Fibroblast of the aortic adventitia (primary cell): ENCODE results near the gene GALNT9. TPM values are rescaled to one million over a fixed set of nuclear protein-coding genes. Genes with fewer than 3 reads are reported as not detected.

Experiments used
- DNase-seq: peaks from one replicate; pipeline ENCODE4 v3.0.0-alpha.2; 2010; ENCODE audit warnings: low read depth
- H3K4me3 ChIP-seq: 2 replicates; pipeline ENCODE4 v1.5.1; 2011; ENCODE audit warnings: low read depth, mild to moderate bottlenecking, control low read depth, low read length, moderate library complexity
- total RNA-seq: library from RNA; depleted of rRNA; stranded (reverse); fragments of >200 nt; gene quantifications from 2 replicates; pipeline ENCODE4 v1.2.3, GENCODE V29; 2012; ENCODE audit warnings: low replicate concordance
- TF ChIP-seq, protein P1 (sequence below): IDR thresholded peaks from 2 replicates; pipeline ENCODE4 v1.5.1; 2011; ENCODE audit warnings: mild to moderate bottlenecking, low read length, control low read depth, inconsistent platforms; ENCODE audit not compliant: insufficient read depth

Gene GALNT9
- total RNA-seq, 1 donor = not detected

DNA sequence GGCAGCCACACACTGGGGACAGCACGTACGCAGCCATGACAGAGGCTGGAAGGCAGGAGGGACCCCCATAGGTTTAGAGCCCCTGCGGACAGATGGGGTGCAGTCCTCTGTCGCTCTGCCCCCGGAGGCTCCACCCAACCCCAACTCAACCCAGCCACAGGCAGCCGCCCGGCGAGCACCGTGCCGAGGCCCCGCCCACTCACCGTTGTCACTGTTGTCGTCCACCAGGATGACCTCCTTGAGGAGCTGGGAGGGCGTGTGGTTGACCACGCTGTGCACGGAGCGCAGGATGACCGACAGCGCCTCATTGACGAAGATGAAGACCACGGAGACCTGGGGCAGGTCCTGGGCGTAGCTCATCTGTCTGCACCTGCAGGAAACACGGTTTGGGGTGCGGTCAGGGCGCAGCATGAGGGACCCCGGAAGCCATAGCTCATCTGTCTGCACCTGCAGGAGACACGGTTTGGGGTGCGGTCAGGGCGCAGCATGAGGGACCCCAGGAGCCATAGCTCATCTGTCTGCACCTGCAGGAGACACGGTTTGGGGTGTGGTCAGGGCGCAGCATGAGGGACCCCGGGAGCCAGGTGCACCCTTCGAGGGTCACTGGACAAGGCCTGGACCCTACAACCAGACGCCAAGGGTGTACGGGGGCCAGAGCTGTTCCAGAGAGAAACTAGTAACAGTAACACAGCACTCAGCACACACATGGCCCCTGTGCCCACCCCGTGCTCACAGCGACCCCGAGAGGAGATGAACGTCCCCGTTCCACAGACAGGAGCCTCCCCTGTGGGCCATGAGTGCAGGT is 66.9 kb downstream of the GALNT9 start:
- DNase-seq = no peak
- TF ChIP-seq, protein P1, sequence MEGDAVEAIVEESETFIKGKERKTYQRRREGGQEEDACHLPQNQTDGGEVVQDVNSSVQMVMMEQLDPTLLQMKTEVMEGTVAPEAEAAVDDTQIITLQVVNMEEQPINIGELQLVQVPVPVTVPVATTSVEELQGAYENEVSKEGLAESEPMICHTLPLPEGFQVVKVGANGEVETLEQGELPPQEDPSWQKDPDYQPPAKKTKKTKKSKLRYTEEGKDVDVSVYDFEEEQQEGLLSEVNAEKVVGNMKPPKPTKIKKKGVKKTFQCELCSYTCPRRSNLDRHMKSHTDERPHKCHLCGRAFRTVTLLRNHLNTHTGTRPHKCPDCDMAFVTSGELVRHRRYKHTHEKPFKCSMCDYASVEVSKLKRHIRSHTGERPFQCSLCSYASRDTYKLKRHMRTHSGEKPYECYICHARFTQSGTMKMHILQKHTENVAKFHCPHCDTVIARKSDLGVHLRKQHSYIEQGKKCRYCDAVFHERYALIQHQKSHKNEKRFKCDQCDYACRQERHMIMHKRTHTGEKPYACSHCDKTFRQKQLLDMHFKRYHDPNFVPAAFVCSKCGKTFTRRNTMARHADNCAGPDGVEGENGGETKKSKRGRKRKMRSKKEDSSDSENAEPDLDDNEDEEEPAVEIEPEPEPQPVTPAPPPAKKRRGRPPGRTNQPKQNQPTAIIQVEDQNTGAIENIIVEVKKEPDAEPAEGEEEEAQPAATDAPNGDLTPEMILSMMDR = no peak
- no peak overlapping the region for H3K4me3 ChIP-seq

DNA sequence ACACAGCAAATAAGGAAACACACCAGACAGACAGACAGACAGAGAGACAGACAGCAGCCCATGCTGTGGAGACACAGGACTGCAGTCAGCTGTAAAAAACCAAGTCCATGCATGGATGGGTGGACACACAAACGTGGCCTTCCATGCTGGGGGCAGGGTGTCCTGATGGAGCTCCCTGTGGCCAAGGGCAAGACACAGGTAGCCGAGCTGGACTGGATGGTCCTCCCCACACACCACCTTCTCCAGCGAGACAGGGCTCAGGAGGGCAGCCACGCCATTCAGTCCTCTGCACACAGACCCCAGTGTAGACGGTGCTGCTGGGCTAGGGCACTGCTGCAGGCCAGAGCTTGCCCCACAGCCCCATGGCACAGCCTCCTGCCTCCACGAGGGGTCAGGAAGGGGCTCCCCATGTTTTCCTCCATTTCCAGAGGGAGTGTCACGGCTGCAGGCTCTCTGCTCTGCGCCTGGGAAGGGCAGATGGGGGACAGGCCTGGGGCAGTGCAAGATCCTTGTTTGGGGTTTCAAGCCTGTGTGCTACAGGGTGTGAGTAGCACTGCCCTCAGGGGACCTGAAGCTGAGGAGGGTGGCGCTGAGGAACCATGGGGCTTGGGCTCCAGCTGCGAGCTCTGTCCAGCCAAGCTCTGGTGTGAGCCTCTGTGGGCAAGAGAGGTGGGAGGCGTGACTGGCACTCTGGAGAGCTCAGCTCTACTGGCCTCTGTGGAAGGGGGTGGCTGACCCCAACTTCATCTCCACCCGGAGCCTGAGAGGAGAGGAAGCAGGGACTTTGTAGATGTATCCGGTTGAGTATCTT is 67.9 kb downstream of the GALNT9 start:
- H3K4me3 ChIP-seq = no peak overlapping the region
- TF ChIP-seq, protein P1 = no peak
- DNase-seq = no peak

DNA sequence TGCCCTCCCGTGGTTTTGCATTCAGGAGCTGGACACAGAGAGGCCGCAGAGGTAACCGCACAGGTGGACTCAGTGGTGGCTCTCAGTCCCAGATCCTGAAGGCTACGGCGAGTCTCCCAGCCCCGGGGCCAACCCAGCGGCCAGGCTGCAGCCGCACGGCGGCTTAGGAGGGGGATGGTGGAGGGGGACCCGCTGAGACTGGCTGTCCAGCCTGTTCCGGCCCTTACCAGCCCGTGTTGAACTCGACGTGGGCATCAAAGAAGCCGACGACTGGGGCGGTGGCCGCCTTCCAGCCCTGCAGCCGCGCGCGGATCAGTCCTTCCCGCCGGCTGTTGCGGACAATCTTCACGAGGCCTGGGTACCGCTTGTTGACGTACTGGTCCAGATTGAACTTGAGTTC is 68.7 kb downstream of the GALNT9 start:
- no peak for DNase-seq
- H3K4me3 ChIP-seq = no peak overlapping the region
- TF ChIP-seq, protein P1 = no peak

DNA sequence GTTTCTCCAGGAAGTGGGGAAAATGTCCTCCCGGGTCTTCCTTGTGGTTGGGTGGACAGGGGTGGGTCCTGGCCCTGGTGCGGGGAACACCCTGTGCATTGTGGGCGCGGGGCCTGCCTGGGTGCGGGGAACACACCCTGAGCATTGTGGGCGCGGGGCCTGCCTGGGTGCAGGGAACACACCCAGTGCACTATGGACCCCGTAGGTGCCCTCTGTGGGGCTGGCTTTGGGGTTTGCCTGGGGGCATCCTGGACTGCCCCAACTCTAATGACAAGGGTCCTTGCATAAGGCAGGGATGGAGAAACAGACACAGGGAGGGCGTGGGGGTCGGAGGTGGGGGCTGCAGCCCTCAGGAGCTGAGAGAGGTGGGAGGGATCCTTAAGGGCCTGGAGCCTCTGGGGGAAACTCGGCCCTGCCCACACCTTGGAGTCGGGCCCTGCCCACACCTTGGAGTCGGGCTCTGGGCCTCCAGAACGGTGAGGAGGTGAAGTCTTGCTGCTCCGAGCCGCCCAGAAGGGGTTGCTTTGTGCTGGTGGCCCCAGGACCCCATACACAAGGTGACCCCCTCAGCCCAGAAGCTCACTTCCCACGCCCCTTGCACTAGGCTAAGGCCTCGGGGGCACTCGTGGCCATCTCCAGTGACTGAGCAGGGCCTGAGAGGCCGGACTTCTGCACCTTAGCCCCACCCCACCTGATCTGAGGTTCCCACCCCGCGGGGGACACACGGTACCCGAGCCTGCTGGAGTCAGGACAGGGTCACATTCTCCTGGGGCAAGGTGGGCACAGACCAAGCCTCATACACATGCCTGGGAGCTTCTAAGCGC is 69.3 kb downstream of the GALNT9 start:
- H3K4me3 ChIP-seq = no peak overlapping the region
- TF ChIP-seq, protein P1 = no peak
- DNase-seq = no peak

DNA sequence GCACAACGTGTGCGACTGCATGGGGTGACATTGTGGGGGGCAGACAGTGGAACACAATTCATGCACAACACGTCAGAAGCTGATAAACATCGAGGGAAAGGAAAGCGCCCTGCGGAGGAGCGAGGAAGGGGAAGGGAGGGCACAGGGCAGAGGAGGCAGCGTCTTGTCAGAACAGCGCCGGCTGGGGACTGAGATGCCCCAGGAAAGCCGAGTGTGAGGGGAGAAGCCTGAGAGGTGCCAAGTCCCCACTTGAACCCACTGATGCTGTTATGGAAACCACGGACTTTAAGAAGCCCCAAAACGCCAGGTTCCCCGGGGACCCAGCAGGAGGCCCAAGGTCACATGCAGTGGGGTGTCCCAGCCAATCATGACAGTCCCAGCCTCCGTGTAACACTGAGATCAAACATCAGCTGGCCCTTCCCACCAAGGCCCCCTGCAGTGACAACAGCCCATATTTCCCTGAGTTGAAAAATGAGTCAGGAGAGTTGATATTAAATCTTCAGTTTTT is 70.0 kb downstream of the GALNT9 start:
- TF ChIP-seq, protein P1 = no peak
- no peak for DNase-seq
- no peak overlapping the region for H3K4me3 ChIP-seq

DNA sequence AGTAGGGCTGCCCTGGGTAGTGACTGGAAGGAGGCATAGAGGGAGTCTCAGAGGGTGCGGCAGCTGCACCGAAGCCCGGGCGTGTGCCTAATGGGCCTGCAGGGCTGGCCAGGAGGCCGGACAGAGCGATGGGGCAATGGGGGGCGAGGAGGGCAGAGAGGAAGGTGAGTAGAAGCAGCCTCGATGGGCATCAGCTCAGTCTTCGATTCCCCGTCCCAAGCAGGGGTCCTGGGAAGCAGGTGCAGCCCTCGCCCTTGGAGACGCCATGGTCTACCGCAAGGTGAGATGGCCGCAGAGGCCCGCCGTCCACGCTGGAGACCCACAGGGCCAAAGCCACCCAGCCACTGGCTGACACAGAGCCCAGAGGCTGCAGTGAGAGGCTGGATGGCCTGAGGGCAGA is 70.8 kb downstream of the GALNT9 start:
- TF ChIP-seq, protein P1 = no peak
- no peak for DNase-seq
- no peak overlapping the region for H3K4me3 ChIP-seq
